Medulla oblongata (tissue), 1 donor: Measurements from ENCODE around the gene TALDO1.

Experiments
- DNase-seq: peaks from one replicate; pipeline ENCODE4 v3.0.0-alpha.2; 2015; ENCODE audit errors: extremely low spot score

The TALDO1 gene

DNA sequence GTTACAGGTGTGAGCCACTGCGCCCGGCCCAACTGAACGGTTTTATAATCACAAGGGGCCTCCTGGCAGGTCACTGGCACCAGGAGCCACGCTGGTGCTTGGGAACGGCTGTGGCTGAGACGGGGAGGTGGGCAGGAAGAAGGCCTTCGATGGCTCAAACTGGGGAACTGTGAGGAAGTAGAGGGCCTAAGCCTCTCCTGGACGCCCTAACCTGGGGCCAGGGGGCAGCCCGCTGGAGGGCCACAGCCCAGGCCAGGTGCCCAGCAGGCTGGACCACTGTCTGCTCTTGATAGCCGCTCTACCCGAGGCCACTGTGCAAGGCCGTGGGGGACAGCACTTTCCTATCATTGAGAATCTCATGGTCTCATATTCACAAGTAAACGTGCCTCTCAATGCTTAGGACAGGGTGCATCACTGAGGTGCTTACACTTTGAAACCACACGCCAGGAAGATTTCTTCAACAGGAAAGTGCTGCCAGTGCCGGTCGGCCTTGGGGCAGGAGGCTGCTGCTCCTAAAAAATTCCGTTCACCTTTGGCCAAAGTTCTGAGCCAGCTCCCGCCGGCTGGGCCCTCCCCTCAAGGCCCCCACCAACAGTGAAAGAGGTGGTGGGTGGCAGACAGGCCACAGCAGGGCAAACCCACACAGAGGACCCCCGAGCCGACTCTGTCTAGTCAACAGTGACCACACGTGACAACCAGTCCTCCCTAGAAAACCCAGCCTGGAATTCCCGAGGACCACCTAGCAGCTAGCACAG is 22.8 kb downstream of the TALDO1 start:
- DNase-seq: no peak

DNA sequence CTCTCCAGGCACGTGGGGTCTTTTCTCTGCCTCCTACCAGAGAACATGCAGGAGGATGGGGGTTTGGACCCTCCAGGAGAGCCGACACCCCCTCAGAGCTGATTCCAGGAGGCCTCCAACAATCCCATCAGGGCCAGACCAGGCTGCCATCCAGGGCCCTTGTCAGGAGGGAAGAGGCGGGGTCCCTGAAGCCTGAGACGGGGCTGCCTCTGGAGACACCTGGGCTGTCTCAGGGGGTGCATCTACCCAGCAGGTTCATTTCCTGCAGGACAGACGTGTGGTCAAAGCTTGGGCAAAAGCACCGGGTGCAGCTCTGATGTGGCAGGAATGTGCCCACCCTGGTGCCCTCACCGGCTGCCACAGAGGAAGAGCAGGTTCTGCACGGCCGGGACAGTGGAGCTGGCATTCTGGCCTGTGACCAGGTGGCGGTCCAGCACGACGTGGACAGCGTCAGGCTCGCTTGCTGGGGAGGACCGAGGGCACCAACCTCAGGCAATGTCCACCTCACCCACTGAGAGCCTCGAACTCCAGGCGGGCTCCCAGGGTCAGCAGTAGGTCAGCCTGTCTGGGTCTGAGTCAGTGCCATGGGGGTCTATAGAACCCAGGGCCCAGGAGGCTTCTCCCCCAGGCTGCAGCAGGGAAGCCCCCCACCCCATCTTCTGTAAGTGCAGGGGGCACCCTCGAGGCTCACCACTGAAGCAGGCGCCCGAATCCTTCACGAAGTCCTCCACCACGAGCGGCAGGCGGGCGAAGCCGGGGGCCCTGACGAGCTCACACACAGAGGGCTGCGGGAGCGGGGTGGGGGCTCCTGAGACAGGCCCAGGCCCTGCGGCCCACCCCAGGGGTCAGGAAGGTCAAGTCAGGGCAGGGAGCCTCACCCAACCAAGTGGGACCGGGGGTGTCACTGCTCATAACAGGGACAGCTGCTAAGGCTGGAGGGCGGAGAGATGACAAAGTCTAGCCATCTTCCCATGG is 23.7 kb downstream of the TALDO1 start:
- no peak for DNase-seq

DNA sequence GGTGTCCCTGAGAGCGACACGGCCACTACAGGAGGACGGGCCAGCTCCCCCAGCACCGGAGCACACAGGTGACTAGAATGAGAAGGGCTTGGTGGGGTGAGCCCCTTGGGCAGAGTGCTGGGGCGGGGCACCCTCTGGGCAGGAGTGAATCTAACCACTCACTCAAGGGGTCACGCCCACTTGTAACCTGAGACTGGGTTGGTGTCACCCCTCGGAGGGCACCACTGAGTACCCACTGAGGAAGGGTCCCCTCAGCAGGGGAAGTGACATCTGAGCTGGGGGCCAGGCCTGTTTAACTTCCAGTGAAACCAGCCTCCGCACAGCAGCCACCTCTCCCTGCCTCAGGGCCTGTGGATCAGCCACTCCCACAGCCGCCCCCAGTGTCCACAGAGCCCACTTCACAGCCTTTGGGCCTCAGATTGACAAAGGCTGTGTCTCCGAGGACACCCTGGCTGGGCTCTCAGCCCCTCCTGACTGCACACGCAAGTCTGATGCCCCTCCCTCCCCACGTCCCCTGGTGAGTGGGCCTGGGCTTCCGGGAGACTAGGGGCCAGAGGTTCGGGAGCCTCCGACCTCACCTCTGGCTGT is 24.4 kb downstream of the TALDO1 start:
- no peak for DNase-seq

DNA sequence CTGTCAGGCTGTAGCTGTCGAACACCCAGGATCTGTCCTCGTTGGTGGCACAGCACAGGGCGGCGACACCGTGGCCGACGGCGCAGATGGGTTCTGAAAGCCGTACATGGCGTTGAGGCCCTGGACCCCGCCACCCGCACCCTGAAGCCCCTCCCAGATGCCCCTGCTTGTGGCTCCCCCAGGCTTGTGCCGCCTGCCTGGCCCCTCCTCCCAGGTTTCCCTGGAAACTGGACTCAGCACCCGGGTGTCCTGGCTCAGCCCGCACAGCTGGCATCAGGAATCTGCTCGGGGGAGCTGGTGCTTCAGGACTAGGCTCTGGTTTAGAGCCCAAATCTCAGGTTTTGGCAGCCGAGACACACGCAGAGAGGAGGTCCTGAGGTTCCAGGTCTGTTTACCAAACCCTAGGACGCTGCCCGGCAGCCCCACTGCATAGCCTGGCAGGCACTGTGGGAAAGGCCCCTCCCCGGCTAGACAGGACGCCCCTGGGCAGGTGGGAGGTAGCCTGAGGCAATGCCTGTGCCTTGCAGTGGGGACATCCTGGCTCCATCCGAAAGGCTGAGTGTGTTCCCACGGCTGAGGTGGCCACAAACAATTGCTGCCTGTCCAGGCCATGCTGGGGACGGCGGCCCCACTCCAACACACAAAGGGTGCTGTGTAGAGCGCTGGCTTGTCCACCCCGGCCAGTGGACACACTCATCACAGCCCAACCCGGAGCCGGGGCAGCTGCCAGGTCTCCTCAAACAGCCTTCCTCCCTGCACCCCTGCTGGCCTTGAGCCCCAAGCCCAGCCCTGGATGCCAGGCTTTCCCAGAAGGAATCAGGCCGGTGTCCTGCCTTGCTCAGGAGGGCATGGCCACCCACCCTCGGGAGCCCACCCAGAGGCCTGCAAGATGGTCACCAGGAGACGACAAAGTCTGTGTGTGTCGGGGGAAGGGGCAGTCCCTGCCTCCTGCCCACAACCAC is 25.4 kb downstream of the TALDO1 start:
- DNase-seq: peak; percentile 97

DNA sequence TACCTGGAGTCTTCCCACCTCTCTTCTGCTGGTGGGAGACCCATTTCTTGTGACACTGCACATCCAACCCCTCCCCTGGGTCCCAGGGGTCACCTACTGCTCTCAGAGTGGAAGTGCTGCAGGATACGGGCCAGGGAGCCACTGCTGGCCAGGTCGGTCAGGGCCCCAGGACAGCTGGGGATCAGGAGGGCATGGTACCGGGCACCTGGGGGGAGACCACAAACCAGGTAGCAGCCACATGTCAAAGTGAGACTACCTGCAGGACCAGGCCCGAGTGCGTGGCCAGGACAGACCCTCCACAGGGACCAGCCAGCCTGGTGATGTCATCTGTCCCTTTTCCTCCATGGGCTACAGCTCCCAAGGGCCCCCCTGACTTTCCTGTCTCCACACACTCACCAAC is 26.2 kb downstream of the TALDO1 start:
- no peak for DNase-seq

DNA sequence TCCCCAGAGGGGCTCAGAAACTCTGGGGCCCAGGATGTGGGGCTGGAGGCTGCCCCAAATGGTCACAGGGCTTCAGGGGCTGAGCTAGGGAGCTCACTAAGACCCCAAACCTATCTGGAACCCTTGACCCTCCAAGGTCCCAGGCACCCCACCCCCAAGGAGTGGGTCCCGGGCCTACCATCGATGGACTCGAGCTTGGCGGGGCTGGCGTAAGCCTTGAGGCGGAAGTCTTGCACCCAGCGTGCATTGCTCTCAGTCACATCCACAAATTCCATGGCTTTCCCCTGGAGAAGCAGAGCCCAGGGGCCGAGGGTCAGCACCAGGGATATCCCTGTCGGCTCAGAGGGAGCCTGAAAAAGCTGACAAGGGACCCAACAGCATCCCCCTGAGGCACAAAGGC is 26.6 kb downstream of the TALDO1 start:
- no peak for DNase-seq

DNA sequence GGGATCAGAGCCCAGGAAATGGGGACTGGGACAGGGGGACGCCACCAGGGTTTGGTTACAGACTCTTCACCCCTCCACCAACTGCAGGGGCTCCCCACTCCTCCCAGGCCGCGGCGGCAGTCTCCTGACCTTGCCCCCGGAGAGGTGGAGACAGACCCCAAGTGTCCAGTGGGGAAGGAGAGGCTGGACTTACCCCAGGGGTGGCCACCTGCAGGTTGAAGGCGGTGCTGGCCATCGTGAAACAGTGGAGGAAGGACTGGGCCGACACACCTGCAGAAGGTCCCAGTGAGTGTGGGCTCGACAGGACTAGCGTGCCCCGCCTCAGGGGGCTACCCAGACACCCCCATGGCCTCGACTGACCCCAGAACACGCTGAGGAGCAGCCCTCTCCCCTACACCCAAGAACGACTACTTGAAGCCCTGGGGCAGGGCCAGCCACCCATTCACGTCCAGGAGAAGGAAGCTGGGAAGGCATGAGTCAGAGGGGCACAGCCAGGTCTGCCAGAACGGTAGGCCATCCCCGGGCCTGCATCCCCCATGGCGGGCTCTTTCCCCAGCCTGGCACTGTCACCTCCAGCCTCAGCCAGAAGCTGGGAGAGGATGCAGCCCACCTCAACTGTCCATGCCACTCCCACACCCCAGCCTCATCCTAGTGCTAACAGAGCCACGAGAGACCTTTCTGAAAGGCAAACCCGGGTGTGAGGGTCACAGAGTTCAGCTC is 27.8 kb downstream of the TALDO1 start:
- DNase-seq: no peak

DNA sequence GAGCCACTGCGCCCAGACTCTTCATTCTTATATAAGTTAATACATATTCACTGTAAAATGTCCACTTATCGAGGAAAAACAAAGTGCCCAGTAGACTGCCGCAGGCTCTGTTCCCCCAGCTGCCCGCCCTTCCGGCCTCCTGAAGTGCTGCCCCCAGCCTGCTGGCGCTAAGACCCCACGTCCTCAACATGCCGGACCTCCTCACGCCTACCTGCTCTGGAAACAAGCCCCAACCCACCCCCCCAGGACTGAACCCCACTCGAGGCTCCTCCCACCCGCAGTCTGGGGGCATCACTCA is 28.9 kb downstream of the TALDO1 start:
- no peak for DNase-seq

DNA sequence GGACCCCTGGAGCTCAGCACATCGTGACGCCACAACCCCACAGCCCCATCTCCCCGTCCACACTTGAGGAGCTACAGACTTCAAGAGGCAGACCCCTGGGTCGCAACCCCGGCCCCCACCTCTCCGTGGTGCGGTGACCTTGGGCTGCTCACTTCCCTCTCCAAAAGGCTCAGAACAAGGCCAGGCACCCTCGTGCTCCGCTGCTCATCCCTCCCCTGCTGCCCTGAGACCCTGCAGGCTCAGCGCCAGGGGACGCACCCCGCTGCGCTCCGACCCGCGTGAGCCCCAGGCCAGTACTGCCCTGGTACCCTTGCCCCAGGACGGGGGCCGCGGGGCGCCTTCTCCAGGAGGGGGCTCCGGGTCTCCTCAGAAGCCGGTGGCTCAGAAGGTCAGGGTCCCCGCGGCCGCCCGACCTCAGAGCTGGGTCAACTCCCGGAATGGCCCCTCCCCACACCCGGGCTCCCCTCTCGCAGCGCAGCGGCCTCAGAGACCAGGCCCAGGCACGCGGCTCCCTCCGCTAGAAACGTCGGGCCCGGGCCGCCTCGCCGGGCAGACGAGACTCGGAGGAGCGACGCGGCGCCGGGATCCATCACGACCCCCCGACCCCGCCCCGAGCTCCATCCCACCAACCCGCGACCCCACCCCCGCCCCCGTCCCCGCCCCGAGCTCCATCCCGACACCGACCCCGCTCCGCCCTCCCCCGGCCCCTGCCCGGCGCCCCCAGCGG is 29.5 kb downstream of the TALDO1 start:
- DNase-seq: no peak

DNA sequence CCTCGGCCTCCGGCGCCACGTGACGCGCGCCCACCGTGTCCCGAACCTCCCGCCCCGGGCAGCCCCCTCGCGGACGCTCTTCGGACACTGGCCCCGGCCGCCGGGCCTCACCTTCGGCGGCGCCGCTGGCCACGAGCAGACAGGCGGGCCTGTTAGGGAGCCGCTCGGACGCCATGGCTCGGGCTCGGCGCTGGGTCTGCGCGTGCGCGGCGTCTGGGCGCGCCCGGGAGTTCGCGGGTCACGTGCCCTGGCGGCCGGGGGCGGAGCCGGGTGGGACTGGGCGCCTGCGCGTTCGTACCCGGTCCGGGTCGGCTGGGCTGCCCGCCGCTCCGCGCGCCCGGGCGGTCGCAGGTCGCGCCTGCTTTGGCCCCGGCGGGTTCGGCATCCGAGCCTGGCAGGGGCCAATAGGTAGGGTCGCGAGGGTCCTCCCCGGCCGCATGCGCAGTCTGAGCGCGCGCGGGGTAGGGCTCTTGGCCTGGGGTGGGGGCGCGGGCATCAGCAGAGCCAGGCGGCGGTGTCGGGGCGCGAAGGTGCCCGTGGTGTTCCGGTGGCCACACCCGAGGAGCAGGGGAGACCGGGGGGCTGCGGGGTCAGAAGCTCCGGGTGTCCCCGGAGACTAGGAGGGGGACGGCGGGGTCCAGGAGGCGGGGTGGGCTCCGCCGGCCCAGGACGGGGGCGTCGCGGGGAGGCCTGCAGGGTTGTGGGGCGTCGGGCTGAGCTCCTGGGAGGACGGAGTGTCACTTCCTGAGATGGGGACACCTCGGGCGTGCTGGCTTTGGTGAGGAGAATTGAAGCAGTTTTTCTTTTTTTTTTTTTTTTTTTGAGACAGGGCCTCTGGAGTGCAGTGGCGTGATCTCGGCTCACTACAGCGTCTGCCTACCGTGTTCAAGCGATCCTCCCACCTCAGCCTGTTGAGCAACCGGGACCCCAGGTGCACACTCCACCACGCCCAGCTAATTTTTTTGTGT is 30.3 kb downstream of the TALDO1 start, which contains the start of gene GATD1:
GATD1 (minus strand) TSS at position 200 of the 968 bp plus-strand sequence; CDS start at position 175, 25 bp downstream.
- DNase-seq: peak; percentile 89

DNA sequence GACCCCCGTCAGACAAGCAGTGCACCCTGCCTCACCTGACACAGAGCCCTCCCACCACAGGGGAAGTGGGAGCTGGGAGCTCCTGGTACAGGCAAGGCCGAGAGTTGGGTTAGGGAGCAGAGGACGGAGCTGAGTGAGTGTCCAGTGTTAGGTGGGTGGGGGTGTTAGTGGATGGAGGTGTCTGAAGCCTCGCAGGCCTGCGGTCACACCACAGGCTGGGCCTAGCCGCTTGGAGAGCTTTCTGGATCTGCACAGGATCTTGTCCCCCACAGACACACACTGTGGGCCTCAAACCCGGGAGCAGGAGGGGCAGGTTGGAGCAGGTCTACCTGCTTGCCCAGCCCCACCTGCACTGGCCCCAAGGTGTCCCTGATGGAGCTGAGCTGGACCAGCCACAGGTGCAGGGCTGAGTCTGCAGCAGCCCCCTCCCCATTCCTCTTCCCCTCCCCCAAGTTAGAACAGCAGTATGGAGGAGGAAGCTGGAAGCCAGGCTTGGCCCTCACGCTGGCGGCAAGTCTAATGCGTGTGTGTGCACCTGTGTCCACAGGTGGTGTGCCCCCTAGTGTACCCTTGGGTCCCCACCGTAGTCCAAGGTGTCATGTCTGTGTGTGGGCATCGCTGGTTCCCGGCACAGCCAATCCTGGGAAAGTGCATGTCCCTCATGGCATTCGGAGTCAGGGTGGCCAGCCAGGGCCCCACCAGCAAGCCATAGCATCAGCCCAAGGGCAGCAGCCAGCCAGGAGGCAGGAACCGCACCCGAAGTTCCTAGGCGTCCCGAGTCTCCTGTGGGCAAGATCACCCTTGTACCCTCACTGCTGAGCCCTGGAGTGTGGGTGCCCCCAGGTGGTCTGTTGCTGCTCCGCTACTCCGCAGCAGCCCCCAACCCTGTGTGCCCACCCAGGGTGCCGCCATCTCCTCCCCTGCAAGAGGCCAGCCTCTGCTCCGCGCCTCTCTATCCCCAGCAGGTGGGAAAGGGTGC is 32.0 kb downstream of the TALDO1 start:
- no peak for DNase-seq

DNA sequence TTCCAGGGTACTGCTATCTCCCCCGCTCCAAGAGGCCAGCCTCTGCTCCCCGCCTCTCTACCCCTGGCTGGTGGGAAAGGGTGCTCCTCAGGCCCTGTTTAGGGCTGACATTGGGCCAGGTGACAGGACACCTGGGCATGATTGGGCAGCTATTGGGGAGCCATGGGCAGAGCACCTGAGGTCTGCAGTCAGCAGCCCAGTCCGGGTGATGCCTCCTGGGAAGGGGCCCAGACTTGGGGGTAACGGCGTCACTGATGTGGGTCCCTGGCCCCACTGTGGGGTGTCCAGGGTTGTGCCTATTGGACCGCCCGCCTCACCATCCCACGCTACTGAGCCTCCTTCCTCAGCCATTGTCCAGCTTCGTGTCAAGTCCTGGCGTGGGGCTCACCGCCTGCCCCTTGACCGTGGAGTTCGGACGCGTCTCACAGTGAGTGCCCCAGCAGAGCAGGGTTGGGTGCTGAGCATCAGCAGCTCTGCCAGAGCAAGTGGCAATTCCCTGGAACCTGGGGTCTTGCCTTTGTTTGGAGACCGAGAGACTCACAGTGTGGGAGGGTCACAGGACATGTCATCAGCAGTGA is 32.8 kb downstream of the TALDO1 start:
- DNase-seq: no peak

DNA sequence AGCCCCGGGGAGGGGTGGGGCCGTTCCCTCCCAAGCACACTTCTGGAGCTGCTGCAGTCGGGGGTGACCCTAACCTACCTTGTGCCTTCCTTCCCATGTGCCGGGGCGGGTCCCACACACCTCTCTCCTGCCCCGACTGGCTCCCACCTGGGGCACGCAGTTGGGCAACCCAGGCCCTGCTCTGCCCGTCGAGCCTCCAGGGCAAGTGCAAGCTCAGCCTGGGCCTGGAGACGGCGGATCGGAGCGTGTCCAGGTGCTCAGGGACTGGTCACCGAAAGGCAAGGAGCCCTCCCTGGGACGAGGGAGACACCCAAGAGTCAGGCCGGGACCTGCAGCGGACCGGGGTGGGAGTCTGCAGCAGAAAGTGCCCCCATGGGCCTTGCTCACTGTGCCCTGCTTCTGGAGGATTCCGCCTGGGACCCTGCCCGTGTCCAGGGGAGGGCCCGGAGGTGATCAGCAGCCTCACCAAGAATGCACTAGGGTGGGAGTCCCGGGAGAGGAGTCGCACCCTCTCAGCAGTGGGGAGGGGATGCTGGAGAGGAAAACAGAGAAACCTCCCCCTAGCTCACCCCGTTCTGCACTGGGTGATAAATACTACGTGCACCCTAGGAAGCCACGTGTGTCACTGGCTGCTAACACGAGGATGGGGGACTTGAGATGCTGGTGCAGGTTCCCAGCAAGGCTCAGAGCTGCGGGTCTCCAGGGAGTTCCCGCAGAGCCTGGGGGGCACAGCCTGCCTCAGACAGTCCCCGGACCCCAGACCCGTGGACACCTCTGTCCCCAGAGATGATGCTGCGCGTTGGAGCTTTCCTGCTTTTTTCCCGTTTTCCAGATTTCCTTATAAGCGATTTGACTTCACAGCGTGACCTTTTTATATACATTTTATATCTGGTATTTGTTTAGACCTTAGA is 35.3 kb downstream of the TALDO1 start:
- no peak for DNase-seq

DNA sequence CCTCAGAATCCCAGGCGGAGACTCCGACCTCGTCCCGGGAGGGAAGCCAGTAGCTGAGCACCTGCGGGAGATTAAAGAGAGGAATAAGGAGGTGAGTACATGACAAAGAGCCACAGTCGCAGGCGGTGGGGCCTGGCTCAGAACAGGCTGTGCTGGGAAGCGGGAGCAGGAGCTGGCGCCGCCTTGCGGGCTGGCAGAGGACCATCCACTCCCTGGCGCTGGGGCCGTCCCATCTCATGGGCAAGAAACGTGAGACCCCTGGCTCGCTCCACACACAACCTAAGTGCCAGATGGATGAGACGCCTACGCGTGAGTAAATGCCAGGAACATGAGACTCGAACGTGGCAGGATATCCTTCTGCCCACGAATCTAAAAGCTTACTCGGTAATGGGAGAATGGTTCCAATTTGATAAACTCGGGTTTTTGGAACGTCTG is 36.3 kb downstream of the TALDO1 start:
- peak; percentile 81 for DNase-seq

DNA sequence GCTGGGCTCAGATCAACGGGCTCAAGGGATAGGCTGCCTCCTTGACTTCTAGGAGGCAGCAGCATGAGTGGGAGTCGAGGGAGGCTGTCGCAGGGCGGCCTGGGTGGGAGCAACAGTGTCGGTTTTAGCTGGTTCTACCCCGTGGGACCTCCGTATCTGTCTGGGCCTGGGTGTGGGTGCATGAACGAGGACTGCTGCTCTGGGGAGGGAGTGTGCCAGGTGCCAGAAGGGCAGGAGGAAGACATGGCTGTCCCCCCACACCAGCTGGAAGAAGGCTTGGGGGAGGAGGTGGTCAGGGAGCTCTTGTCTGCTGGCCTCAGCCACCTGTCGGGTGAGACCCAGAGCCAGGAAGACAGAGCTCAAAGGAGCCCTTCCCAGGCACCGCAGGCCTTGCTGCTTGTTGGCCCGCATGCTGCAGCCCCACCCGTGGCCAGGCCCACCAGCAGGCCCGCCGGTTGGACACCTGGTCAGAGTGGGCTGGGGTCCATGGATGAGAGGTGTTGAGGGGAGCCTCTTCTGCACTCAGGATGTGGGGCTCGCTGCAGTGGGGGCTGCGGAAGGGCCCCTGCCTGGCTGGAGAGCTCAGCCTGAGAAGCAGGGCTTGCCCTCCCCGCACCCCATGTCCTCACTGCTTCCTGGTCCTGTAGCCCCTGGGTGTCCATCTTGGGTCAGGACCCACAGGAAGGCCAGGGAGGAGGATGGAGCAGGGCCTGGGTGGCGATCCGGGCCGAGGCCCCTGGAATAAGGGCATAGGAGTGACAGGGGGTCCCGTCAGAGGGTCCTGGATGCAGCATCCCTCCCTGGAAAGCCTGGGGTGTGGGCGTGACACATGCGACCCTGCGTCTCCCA is 39.2 kb downstream of the TALDO1 start:
- DNase-seq: no peak
